ENCODE data around the gene LRRC32.

LRRC32 gene

GRCh38 chr11:76696756-76697155, 26.2 kb upstream of the LRRC32 start:
- Histone ChIP-seq H3K9me3 (replicated peaks; ENCODE audit: low read length) (no peaks in the 10 kb centered on the region), H3K4me1 (ENCODE audit: control insufficient read depth, insufficient read depth, low read length) (peaks cover 29% of the 10 kb centered on the region), H3K36me3 (ENCODE audit: insufficient read depth, low read length) (no peaks in the 10 kb centered on the region), H3K4me3 (ENCODE audit: low read length) (no peak overlapping the region), H3K27me3 (ENCODE audit: control insufficient read depth, insufficient read depth, low read length) (peaks cover under 1% of the 10 kb centered on the region), H3K4me2 (ENCODE audit: low read length) (no peak overlapping the region), H3K9ac (ENCODE audit: low read depth, low read length) (no peak overlapping the region)

DNA sequence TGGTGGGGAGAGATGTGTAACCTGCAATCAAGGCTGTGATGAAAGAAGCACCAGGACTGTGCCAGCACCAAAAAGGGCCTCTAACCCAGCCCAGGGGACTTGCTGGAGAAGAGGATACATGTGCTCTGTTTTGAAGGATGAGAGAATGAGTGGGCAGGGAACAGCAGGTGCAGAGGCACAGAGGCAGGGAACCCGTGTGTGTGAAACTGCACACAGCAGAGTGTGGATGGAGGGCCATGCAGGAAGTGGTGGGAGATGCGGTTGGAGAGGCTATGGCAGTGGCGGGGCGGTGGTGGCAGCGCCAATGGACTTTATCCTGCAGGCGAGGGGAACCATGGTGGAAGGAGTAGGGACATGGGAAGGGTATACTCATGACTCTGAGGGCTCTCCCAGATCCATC, 25.2 kb upstream of the LRRC32 start:
- Histone ChIP-seq H3K4me2 (ENCODE audit: low read length) (no peak overlapping the region), H3K27me3 (ENCODE audit: control insufficient read depth, insufficient read depth, low read length) (peaks cover 6% of the 10 kb centered on the region), H3K9me3 (replicated peaks; ENCODE audit: low read length) (no peaks in the 10 kb centered on the region), H3K36me3 (ENCODE audit: insufficient read depth, low read length) (no peaks in the 10 kb centered on the region), H3K4me3 (ENCODE audit: low read length) (no peak overlapping the region), H3K4me1 (ENCODE audit: control insufficient read depth, insufficient read depth, low read length) (peaks cover 19% of the 10 kb centered on the region), H3K9ac (ENCODE audit: low read depth, low read length) (no peak overlapping the region)

DNA sequence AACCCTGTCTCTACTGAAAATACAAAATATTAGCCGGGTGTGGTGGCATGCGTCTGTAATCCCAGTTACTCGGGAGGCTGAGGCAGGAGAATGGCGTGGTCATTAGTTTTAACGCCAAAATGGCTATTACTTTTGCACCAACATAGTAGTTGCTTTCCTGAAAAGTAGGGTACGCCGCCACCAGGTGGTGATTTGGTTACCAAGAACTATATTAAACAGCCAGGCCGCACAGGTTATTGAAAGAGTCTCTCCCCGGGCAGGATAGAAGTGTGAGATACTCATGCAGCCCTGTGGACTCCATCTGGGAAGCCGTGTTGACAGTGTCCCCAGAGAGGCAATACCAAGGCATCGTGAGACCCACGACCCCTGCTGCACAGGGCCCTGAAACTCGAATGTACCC, 24.6 kb upstream of the LRRC32 start:
- H3K4me3 ChIP-seq (ENCODE audit: low read length): no peak overlapping the region

GRCh38 chr11:76694664-76695063, 24.1 kb upstream of the LRRC32 start:
- peaks cover 16% of the 10 kb centered on the region for H3K27me3 ChIP-seq (ENCODE audit: control insufficient read depth, insufficient read depth, low read length)
- H3K36me3 ChIP-seq (ENCODE audit: insufficient read depth, low read length): no peaks in the 10 kb centered on the region
- H3K9me3 ChIP-seq (replicated peaks; ENCODE audit: low read length): no peaks in the 10 kb centered on the region
- H3K4me2 ChIP-seq (ENCODE audit: low read length): no peak overlapping the region
- no peak overlapping the region for H3K4me3 ChIP-seq (ENCODE audit: low read length)
- no peak overlapping the region for H3K9ac ChIP-seq (ENCODE audit: low read depth, low read length)
- H3K4me1 ChIP-seq (ENCODE audit: control insufficient read depth, insufficient read depth, low read length): peaks cover 8% of the 10 kb centered on the region

More for the DNA sequence above, 24.6 kb upstream of the LRRC32 start:
- peaks cover 12% of the 10 kb centered on the region for H3K27me3 ChIP-seq (ENCODE audit: control insufficient read depth, insufficient read depth, low read length)
- H3K9me3 ChIP-seq (replicated peaks; ENCODE audit: low read length): no peaks in the 10 kb centered on the region
- H3K36me3 ChIP-seq (ENCODE audit: insufficient read depth, low read length): no peaks in the 10 kb centered on the region
- peaks cover 13% of the 10 kb centered on the region for H3K4me1 ChIP-seq (ENCODE audit: control insufficient read depth, insufficient read depth, low read length)
- no peak overlapping the region for H3K4me2 ChIP-seq (ENCODE audit: low read length)
- H3K9ac ChIP-seq (ENCODE audit: low read depth, low read length): no peak overlapping the region

DNA sequence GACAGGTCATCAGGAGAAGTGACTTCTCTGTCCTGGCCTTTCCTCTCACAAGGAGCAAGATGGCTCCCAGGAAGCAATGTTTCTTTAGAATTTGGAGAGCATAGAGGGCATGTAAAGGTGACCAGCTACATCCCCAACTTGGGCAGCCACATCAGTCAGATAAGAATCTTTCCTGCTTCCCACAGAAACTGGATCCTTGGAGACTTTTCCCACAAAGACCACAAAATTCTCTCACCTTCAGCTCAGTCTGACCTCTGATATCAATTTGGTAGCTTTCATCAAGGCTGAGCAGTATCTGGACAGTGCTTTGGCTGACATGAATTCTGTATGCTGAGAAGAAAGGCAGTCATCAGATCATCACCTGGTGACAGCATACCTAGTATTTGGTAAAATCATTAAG, 23.3 kb upstream of the LRRC32 start:
- Histone ChIP-seq H3K9ac (ENCODE audit: low read depth, low read length) (no peak overlapping the region), H3K36me3 (ENCODE audit: insufficient read depth, low read length) (no peaks in the 10 kb centered on the region), H3K4me3 (ENCODE audit: low read length) (no peak overlapping the region), H3K4me1 (ENCODE audit: control insufficient read depth, insufficient read depth, low read length) (peaks cover 5% of the 10 kb centered on the region), H3K27me3 (ENCODE audit: control insufficient read depth, insufficient read depth, low read length) (peaks cover 24% of the 10 kb centered on the region), H3K4me2 (ENCODE audit: low read length) (no peak overlapping the region), H3K9me3 (replicated peaks; ENCODE audit: low read length) (no peaks in the 10 kb centered on the region)

- peaks cover 5% of the 10 kb centered on the region for H3K4me1 ChIP-seq (ENCODE audit: control insufficient read depth, insufficient read depth, low read length)
- no peak overlapping the region for H3K4me2 ChIP-seq (ENCODE audit: low read length)
- H3K9me3 ChIP-seq (replicated peaks; ENCODE audit: low read length): no peaks in the 10 kb centered on the region
- H3K27me3 ChIP-seq (ENCODE audit: control insufficient read depth, insufficient read depth, low read length): peaks cover 30% of the 10 kb centered on the region
- H3K9ac ChIP-seq (ENCODE audit: low read depth, low read length): no peak overlapping the region
- H3K36me3 ChIP-seq (ENCODE audit: insufficient read depth, low read length): no peaks in the 10 kb centered on the region
- H3K4me3 ChIP-seq (ENCODE audit: low read length): no peak overlapping the region
Measured at GRCh38 chr11:76692956-76693355, 22.4 kb upstream of the LRRC32 start.

- H3K9ac ChIP-seq (ENCODE audit: low read depth, low read length): no peak overlapping the region
- H3K4me2 ChIP-seq (ENCODE audit: low read length): no peak overlapping the region
- H3K9me3 ChIP-seq (replicated peaks; ENCODE audit: low read length): no peaks in the 10 kb centered on the region
- no peaks in the 10 kb centered on the region for H3K36me3 ChIP-seq (ENCODE audit: insufficient read depth, low read length)
- H3K27me3 ChIP-seq (ENCODE audit: control insufficient read depth, insufficient read depth, low read length): peaks cover 43% of the 10 kb centered on the region
- peaks cover 5% of the 10 kb centered on the region for H3K4me1 ChIP-seq (ENCODE audit: control insufficient read depth, insufficient read depth, low read length)
- no peak overlapping the region for H3K4me3 ChIP-seq (ENCODE audit: low read length)
Measured at GRCh38 chr11:76691655-76692054, 21.1 kb upstream of the LRRC32 start.

GRCh38 chr11:76690736-76691135, 20.2 kb upstream of the LRRC32 start:
- Histone ChIP-seq H3K27me3 (ENCODE audit: control insufficient read depth, insufficient read depth, low read length) (peaks cover 53% of the 10 kb centered on the region), H3K9me3 (replicated peaks; ENCODE audit: low read length) (no peaks in the 10 kb centered on the region), H3K9ac (ENCODE audit: low read depth, low read length) (no peak overlapping the region), H3K4me1 (ENCODE audit: control insufficient read depth, insufficient read depth, low read length) (peaks cover 5% of the 10 kb centered on the region), H3K4me2 (ENCODE audit: low read length) (no peak overlapping the region), H3K4me3 (ENCODE audit: low read length) (no peak overlapping the region), H3K36me3 (ENCODE audit: insufficient read depth, low read length) (no peaks in the 10 kb centered on the region)

GRCh38 chr11:76689313-76690260, 19.0 kb upstream of the LRRC32 start:
- Histone ChIP-seq H3K9me3 (replicated peaks; ENCODE audit: low read length) (no peaks in the 10 kb centered on the region), H3K4me2 (ENCODE audit: low read length) (no peak overlapping the region), H3K9ac (ENCODE audit: low read depth, low read length) (no peak overlapping the region), H3K4me1 (ENCODE audit: control insufficient read depth, insufficient read depth, low read length) (peaks cover 5% of the 10 kb centered on the region), H3K27me3 (ENCODE audit: control insufficient read depth, insufficient read depth, low read length) (peaks cover 60% of the 10 kb centered on the region), H3K4me3 (ENCODE audit: low read length) (no peak overlapping the region), H3K36me3 (ENCODE audit: insufficient read depth, low read length) (no peaks in the 10 kb centered on the region)

- H3K4me1 ChIP-seq (ENCODE audit: control insufficient read depth, insufficient read depth, low read length): no peaks in the 10 kb centered on the region
- H3K9ac ChIP-seq (ENCODE audit: low read depth, low read length): no peak overlapping the region
- H3K4me3 ChIP-seq (ENCODE audit: low read length): no peak overlapping the region
- no peaks in the 10 kb centered on the region for H3K36me3 ChIP-seq (ENCODE audit: insufficient read depth, low read length)
- no peaks in the 10 kb centered on the region for H3K9me3 ChIP-seq (replicated peaks; ENCODE audit: low read length)
- H3K27me3 ChIP-seq (ENCODE audit: control insufficient read depth, insufficient read depth, low read length): peaks cover 69% of the 10 kb centered on the region
- H3K4me2 ChIP-seq (ENCODE audit: low read length): no peak overlapping the region
Measured at GRCh38 chr11:76688146-76688545, 17.6 kb upstream of the LRRC32 start.

- H3K9me3 ChIP-seq (replicated peaks; ENCODE audit: low read length): no peaks in the 10 kb centered on the region
- H3K36me3 ChIP-seq (ENCODE audit: insufficient read depth, low read length): no peaks in the 10 kb centered on the region
- H3K4me1 ChIP-seq (ENCODE audit: control insufficient read depth, insufficient read depth, low read length): no peaks in the 10 kb centered on the region
- H3K27me3 ChIP-seq (ENCODE audit: control insufficient read depth, insufficient read depth, low read length): peaks cover 83% of the 10 kb centered on the region
- H3K9ac ChIP-seq (ENCODE audit: low read depth, low read length): no peak overlapping the region
- H3K4me3 ChIP-seq (ENCODE audit: low read length): no peak overlapping the region
- H3K4me2 ChIP-seq (ENCODE audit: low read length): no peak overlapping the region
Measured at GRCh38 chr11:76686261-76687079, 15.9 kb upstream of the LRRC32 start.

All from skeletal muscle satellite cell (primary cell).